NCI-H2081 treated with DMSO at 0.1 percent for 48 hours (cell line): Measurements from ENCODE around the gene ITGA5.

Experiments
- DNase-seq: peaks from one replicate; lab custom pipeline; 2025; lab: John Stamatoyannopoulos, UW

The ITGA5 gene

DNA sequence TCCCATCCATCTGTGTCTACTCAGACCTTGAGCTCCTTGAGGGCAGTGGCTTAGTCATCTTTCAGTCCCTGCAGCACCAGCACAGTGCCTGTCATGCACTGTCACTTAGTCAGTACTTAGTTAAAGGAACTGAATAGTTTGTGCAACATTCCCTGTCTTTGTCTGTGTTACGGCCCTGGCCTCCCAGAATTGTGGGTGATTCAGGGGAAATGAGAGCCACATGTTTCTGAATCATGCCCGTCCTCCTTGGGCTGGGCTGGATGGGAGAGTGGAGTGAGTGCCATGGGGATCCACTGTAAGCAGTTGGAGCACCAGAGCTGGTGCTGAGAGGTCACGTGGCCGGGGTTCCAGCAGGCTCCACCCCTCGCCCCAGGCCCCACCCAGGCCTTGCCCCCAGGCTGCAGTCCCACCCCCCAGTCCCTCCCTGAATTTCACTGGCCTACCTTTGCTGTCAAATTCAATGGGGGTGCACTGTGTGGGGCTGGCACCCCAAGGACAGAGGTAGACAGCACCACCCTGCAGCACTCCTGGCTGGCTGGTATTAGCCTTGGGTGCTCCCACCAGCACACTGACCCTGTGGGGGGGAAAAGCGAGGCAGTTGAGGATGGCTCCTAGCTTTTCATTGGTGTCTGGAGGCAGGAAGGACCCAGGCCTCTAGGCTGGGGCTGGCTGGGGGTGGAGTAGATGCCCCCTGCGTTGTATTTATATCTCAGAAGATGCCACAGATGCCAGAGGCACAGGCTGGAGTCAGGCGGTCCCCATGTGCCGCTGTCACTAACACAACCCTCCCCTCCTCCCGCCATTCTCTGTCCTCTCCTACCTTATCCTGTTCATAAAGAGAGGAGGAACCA lies 7.5 kb downstream of the ITGA5 start:
- DNase-seq = no peak

DNA sequence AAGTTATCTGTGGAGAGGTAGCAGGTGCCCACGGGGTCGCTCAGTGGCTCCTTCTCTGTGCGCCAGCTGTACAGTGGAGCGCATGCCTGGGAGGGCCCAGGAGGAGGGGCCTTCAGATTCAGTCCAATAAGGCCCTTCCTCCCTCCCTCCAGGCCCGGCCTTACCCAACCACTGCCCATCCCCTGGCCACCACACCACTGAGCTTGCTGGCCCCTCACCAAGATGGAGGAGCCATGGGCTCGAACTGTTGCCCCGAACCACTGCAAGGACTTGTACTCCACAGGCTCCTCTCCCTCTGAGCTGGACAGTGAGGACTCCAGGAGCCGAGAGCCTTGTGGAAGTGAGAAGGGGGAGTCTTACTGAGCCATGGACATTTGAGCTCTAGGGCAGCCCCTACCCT lies 9.8 kb downstream of the ITGA5 start:
- DNase-seq = no peak

DNA sequence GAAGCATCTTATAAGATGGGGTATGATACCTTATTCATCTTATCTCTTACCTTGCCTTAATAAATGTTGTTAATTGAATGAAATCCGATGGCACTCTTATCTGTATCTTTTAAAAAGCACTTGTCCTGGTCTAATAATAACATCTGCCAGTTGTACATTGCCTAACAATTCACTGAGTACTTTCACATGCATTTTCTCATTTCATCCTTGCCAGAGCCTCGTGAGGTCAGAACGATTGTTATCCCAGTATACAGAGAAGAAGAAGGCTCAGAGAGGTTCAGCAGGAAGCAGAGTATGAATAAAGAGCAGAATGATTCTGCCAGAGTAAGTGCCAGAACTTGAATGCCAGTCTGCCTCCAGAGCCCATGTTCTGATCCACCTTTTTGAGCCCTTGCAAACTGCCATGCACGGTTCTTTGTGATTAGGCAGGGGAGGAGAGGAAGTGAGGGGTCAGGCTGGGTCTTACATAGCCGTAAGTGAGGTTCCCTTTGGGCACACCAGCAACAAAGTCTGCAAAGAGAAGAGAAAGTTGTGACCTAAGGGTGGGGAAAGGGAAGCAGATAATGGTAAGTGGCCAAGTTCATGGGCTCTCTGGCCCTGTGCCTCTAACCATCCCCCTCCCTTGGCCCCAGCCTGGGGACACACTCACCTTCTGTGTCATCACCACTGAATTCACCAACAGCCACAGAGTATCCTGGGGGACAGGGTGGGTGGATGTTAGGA lies 11.7 kb downstream of the ITGA5 start:
- DNase-seq = no peak

DNA sequence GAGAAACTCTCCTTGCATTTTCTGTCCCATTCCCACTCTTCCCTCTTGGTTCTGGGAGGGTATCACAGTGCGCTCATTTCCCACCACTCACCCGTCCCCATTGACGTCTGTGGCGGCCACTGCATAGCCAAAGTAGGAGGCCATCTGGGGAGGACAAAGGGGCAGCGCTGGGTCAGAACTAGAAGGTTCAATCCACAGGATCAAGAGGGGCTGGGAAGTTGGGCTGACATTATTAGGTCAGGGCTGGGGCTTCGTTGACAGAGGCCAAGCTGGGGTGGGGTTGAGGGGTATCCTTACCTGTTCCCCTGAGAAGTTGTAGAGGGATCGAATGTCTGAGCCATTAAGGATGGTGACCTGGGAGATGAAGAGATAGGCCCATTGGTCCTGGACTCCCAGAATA lies 13.5 kb downstream of the ITGA5 start:
- DNase-seq = no peak

DNA sequence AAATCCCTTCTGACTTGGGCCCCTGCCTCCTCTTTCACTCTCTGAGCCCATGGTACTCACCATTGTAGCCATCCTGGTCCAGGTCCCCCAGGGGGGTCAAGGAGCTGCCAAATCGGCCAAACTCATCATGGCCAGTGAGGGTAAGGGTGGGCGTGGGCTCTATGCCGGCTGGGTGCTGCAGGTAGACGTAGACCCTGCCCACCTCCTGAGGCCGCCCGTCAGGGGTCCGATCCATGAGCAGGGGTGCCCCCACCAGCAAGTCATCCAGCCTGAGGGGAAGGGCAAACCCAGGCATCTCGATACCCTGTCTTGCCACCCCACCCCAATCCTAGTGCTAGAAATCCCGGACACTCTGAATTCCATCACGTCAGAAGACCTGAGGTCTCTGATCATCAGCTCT lies 14.0 kb downstream of the ITGA5 start:
- no peak for DNase-seq

DNA sequence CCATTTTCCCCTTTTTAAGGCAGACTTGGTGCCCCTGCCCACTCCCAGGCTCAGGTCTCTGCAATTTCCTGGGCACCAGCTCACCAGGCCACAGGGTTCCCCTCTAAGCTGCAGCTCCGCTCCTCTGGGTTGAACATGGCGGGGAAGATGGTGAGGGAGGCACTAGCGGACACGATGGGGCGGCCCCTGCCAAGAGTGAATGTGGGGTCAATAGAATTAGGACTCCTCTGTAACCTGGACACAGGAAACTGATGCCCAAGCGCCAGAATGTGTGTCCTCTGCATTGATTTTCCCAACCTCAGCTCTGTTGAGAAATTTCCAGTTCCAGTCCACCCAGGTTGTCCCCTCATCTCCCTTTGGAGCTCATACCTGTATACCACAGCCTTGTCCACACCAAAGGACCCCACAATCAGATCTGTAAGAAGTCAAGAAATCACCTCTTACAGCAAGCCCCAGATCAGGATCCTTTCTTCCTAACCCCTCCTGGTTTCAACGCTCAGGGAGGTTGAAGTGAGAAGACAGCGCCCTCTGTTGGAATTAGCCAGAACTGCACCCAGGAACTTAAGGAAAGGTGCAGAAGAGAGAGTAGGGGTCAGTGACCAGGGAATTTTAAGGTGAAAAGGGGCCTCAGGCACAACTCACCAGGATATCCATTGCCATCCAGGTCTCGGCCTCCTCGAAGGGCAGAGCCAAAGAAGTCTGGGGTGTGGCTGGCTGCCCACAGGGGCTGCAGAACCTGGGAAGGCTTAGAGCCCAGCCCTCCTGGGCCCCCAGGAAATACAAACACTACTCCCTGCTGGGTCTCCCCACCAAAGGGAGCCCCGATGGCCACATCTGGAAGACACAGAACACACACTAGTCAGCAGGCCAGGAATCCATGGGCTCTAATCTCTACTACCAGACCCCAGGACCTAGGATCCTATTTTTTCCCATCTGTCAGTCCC lies 14.7 kb downstream of the ITGA5 start:
- no peak for DNase-seq

DNA sequence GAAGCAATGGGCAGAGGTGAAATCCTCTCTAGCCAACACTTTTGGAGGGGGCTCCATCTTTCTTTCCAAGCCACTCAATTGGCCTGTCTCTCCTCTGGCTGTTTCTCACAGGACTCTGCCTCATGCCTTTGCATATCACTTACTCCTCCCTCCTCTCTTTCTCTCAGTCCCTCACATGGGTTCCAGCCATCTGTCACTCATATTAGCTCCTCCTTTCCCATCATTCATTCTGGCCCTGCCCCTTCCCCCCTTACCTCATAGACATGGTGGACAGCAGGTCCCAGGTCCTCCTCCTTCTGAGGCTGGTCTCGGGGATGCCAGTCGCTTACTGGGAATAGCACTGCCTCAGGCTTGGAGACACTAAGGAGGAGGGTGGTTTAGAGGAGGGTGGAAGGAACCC lies 17.9 kb downstream of the ITGA5 start:
- DNase-seq = no peak

DNA sequence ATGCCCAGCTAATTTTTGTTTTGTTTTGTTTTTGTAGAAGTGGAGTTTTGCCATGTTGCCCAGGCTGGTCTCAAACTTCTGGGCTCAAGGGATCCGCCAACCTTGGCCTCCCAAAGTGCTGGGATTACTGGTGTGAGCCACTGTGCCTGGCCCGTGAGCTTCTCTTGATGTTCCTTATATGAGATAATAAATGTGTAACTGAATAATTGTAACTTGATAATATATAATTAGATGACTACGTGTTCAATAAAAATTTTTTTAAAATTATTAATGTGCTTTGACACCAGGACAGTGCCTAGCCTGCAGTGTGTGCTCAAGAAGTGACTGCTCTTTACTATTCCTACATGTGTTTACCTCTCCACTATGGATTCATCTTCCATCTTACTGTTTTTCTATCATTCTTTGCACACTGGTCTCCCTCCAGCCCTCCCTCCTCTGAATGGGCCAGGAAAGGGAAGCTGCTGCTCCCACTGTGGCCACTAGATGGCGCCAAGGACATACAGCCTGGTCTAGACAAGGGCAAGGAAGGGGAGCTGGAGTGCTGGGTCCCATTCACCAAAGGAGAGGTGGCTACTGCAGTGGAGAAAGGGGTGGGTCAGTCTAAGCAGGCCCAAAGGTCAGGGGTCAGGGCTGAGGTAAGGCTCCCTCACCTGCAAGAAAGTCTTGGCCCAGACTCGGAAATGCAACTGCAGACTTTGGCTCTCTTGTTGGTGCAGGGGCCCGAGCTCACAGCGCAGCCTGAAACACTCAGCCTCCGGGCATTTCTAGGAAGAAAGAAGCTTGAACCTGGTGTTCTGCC lies 19.9 kb downstream of the ITGA5 start:
- DNase-seq = no peak

DNA sequence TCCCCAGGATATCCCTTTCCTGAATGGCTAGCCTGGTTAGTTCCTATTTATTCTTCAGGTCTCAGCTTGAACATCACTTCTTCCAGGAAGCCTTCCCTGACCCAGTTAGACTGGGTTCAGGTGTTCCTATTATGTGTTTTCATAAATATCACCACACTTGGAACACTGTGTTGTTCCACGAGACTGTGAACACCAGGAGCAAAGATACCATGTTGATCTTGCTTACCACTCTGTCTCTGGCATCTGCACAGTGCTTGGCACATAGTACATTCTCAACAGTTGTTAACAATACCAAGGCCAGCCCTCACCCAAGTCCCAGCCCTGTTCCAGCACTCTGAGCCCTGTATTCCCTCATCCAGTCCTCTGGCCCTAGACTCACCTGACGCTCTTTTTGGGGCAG lies 20.8 kb downstream of the ITGA5 start:
- no peak for DNase-seq

DNA sequence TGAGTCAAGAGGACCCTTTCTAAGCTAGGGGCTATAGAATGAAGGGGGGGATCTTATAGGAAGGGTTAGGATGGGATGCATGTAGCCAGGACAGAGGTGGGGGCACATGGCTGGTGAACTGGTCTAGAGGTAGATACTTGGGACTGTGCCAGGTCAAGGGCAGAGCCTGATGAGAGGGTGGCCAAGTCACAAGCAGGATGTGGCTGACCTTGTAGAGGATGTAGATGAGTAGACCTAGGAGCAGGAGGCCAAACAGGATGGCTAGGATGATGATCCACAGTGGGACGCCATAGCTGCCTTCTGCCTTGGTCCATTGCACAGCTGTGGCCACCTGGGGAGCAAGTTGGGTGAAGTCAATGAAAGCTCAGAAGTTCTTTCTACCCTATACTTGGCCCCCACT lies 21.9 kb downstream of the ITGA5 start:
- DNase-seq = no peak

DNA sequence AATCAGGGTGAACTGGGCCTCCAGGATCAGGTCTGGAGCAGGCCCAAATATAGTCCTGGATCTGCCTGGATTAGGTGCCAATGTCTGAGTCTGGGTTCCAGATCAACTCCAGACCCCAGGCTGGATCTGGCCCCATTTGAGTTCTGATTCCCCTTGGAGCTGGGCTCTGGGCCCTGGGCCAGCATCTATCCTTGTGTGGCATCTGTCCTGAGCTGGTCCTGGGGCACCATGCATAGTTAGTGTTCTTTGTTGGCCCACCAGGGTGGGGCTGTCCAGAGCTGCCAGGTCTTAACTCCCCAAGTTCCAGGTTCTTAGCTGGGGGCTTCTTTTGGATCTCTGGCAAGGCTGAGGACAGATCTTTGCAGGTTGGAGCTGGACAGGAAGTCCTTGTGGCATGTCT lies 23.5 kb downstream of the ITGA5 start:
- DNase-seq = no peak

DNA sequence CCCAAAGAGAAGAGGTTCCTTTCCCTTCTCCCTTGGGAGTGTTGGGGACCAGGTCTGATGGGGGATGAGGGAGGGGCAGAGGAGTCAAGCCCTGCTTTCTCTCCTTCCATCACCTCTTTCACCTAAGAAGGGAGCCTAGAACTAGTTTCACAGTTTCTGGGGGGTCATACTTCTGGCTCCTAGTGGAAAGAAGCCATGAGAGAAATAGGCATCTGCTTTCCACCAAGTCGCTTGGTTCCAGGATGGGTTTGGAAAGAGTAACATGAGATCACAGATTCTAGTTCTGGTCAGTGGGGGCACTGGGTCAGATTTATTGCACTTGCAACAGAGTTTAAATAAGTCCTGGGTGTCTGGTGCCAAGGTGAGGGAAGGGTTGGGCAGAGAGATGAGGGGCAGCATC lies 24.1 kb downstream of the ITGA5 start:
- DNase-seq = no peak

DNA sequence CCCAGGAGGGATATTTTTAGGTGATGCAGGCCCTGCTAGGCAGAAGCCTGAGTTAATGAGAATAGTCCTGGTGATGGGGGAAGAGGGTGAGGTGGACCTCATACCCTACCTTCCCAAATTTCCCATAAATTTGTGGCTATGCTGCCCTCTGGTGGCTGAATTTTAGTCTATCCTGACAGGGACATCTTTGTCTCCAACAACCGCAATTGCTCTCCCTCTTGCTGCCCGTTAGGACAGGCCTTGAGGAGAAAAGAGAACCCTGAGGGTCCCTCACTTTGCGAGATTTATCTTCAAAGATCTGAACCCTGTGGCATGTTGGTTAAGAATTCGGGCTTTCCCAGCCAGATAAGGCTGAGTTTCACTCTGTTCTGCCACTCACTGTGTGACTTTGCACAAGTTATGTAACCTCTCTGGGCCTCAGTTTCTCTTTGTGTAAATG lies 24.8 kb downstream of the ITGA5 start:
- no peak for DNase-seq

DNA sequence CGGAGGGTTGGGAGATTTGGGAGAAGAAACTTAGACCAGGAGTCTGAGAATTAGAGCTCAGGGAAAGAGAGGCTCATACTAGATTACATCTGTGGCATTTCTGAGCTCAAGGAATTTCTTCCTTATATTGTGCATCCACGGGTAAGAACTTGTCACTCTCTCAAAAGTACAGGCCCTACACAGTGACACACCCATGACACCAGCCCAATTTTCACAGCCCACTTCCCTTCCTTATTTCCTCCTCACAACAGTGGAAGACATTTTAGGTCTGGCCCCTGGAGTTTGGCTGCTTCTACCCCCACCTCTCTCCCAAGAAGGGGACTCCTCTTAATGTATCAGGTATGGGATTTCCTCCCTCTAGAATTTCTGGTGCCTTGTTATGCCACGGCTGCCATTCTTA lies 25.3 kb downstream of the ITGA5 start:
- DNase-seq = no peak

DNA sequence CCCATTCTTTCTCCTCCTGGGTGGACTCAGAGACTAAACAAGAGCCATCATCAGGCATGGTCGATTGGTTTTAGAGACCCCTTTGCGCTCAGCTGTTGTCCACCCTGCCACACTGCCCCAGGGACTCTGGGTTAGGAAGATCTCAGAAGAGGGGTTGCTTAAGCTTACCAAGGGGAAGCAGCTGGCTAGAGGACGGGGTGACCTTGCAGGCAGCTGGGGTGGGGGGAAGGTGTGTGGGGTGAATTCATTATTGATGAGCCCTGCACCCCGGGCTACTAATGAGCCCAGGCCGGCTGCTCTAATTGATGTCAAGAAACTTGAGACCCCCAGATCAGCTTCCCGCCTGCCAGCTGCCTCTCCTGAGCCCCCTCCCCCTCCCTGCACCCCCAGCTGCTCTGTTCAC lies 25.9 kb downstream of the ITGA5 start:
- DNase-seq = no peak

DNA sequence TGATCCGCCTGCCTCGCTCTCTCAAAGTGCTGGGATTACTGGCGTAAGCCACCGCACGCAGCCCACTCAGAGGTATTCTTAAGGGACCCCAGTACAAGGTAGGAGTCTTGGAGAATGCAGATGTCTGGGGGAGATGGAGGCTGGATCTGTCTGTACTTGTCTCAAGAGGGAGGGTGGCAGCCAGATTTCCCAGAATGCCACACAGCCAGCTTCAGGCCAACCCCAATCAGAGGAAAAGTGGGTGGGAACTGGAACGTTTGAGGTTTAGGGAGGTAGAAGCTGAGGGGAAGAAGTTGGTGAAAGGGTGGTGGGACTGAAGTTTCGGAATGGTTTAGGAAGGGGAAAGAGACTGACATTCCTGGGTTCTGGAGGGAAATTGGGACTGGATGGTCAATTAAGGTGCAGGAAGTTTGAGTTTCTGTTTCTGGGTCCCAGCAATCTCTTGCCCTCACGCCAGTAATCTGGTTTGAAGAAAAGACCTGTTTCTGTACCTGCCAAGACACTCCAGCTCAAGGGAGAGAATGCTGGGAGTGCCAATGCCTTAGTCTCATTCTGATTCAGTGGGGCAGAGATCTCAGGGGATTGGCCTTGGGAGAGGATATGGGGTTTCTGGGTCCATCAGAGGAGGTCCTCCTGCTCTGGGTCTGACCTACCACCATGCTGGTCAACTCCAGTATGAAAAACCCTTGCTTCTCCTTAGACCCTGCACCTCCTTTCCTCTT lies 26.4 kb downstream of the ITGA5 start:
- DNase-seq = no peak

DNA sequence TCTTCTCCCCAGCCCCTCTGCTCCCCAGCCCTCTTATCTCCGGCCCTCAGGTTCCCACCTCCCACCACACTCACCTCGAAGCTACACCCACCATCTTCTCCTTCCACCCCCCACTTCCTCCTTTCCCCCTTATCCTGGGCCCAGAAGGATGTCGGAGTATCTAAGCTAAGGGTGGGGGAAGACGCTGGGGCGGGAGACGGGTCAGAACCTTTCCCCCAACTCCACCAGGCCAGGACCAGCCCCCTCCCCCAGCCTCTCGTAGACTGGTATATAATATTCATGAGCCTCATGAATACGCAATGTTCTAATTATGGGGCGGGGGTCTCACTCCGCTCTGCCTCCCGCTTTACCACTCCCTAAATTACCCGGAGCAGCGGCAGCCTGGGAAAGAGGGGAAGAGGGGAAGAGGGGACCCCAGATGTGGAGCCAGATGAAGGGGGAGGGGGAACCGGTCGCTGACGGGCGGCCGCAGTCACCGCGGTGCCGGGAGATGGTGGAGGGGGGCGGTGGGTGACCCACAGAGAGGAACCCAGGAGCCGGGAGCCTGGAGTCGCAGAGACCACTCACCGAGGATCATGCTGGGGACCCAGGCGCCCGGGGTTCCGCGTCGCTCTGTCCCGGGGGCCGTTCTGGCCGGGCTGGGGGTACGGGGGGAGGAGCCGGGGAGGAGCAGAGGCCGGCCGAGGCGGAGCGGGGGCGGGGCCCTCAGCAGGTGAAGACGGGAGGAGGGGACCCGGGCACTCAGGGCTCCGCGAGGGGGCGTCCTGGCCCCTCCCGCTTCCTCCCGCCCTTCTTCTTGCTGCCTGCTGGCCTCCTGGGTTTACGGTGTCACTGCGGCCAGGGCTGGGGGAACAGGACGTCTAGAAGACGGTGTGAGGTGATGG lies 28.2 kb downstream of the ITGA5 start:
- DNase-seq = no peak

DNA sequence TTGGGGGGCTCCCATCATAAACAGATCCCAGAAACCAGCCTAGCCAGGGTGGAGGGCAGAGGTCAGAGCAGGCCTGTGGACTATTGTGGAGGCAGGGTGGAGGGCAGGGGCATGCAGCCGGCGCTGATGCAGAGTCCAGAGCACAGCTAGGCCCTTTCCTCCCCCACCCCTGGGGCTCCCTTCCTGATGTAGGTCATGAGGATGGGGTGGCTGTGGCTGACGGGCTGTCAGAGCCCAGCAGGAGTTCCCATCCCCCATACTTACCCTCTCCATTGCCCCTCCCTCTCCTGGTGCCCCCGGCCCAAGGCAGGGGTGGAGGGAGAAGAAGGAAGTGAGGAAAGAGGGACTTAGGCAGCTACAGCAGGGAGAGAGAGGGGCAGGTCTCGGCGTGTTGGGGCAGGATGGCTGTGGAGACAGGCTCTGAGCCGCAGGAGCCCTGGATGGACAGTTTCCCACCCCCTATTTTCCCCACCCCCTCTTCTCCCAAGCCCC lies 28.8 kb downstream of the ITGA5 start:
- DNase-seq = no peak

DNA sequence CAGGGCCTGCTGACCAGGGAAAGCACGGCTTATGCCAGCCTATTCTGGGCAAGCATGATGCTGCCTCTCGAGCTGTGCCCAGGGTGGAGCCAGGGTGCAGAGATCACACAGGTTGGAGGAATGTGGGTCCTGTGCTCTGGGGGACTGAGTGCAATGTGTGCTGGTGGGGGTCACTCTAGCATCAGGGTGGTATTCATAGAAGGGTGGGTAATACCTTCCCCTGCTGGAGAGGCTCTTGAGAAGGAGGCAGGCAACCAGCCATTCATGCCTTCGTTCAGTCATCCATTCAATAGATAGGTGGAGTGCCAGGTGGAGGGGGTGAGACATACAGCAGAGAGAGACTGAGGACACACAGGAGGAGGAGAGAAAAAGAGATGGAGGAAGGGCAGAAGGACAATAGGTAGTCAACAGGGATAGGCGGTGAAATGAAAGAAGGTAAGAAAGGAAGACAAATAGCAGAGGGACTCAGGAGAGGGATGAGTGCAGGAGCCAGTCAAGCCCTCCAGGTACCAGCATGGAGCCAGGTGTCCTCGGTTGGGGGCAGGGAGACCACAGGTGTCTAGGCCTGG lies 29.4 kb downstream of the ITGA5 start:
- DNase-seq = no peak
